HepG2 (cell line): ENCODE measurements around the gene ENO3. TPM values are rescaled to one million over a fixed set of nuclear protein-coding genes. Genes with fewer than 3 reads are reported as not detected.
A peak's percentile ranks its signal among the peaks of the same experiment; 100 is the strongest.

Experiments
- AFF4 ChIP-seq: sonication (generic); formaldehyde crosslinking; IDR thresholded peaks from 2 replicates; pipeline ENCODE4 v1.4.0; 2020; ENCODE audit warnings: missing genetic modification reagents
- AKAP8 ChIP-seq: sonication (generic); formaldehyde crosslinking; IDR thresholded peaks from 2 replicates; pipeline ENCODE4 v1.5.1; 2020; ENCODE audit warnings: mild to moderate bottlenecking, missing genetic modification reagents
- BCL6 ChIP-seq: IDR thresholded peaks from 2 replicates; pipeline ENCODE4 v1.6.1; 2016; ENCODE audit warnings: missing genetic modification reagents, missing compliant biosample characterization
- BRCA1 ChIP-seq: sonication (generic); formaldehyde crosslinking; IDR thresholded peaks from 2 replicates; pipeline ENCODE4 v1.4.0; 2020; ENCODE audit warnings: missing genetic modification reagents
- DZIP1 ChIP-seq: sonication (generic); formaldehyde crosslinking; IDR thresholded peaks from 2 replicates; pipeline ENCODE4 v1.5.0; 2020; ENCODE audit warnings: mild to moderate bottlenecking, missing genetic modification reagents
- FOXM1 ChIP-seq: sonication (generic); formaldehyde crosslinking; IDR thresholded peaks from 2 replicates; pipeline ENCODE4 v1.5.0; 2020; ENCODE audit warnings: missing genetic modification reagents
- GABPB1 ChIP-seq: IDR thresholded peaks from 2 replicates; pipeline ENCODE4 v1.6.1; 2016; ENCODE audit warnings: mild to moderate bottlenecking, missing genetic modification reagents, moderate library complexity, missing compliant biosample characterization
- HMGXB4 ChIP-seq, 2 experiments: sonication (generic) in 1 of 2; formaldehyde crosslinking in 1 of 2; IDR thresholded peaks; 2 replicates each; pipeline versions ENCODE4 v1.4.0 to v1.6.1; 2018 to 2020; ENCODE audit warnings: missing genetic modification reagents in 2 of 2, borderline replicate concordance in 1 of 2, low read depth in 1 of 2, mild to moderate bottlenecking in 1 of 2, missing biosample characterization in 1 of 2
- HNF4A ChIP-seq: sonication (generic); formaldehyde crosslinking; IDR thresholded peaks from 2 replicates; pipeline ENCODE4 v1.4.0; 2020; ENCODE audit warnings: missing genetic modification reagents
- NFIC ChIP-seq: IDR thresholded peaks from 2 replicates; pipeline ENCODE4 v1.6.1; 2012; ENCODE audit warnings: mild to moderate bottlenecking, low read length, inconsistent platforms
- PHF20 ChIP-seq: sonication (generic); formaldehyde crosslinking; IDR thresholded peaks from 2 replicates; pipeline ENCODE4 v1.5.0; 2020; ENCODE audit warnings: mild to moderate bottlenecking, missing genetic modification reagents
- STAT6 ChIP-seq: sonication (generic); formaldehyde crosslinking; IDR thresholded peaks from 2 replicates; pipeline ENCODE4 v1.4.0; 2020; ENCODE audit warnings: missing genetic modification reagents, mild to moderate bottlenecking, borderline replicate concordance
- ZBTB7A ChIP-seq: sonication (generic); formaldehyde crosslinking; IDR thresholded peaks from 2 replicates; pipeline ENCODE4 v1.8.0; 2022; ENCODE audit warnings: mild to moderate bottlenecking, missing genetic modification reagents
- ZNF101 ChIP-seq: sonication (generic); formaldehyde crosslinking; IDR thresholded peaks from 2 replicates; pipeline ENCODE4 v1.4.0; 2020; ENCODE audit warnings: mild to moderate bottlenecking, low read depth, missing genetic modification reagents, borderline replicate concordance
- ZNF253 ChIP-seq: sonication (generic); formaldehyde crosslinking; IDR thresholded peaks from 2 replicates; pipeline ENCODE4 v1.8.0; 2022; ENCODE audit warnings: mild to moderate bottlenecking, missing genetic modification reagents, borderline replicate concordance
- ZNF839 ChIP-seq: sonication (generic); formaldehyde crosslinking; IDR thresholded peaks from 2 replicates; pipeline ENCODE4 v1.4.0; 2020; ENCODE audit warnings: missing genetic modification reagents, mild to moderate bottlenecking, borderline replicate concordance
- ZSCAN21 ChIP-seq: sonication (generic); formaldehyde crosslinking; IDR thresholded peaks from 2 replicates; pipeline ENCODE4 v1.8.0; 2022; ENCODE audit warnings: mild to moderate bottlenecking, missing genetic modification reagents, moderate library complexity, borderline replicate concordance
- polyA plus RNA-seq, 8 experiments: library from polyadenylated mRNA; depleted of rRNA in 3 of 8; stranded (reverse) in 7 of 8; unstranded in 1 of 8; fragments of >200 nt; fragmentation: Illumina TruSeq in 4 of 8; extraction: Trizol in 4 of 8; gene quantifications; 2 replicates each; pipeline versions ENCODE4 v1.2.1 to v1.2.3, GENCODE V29; 2011 to 2016; ENCODE audit warnings: low read depth in 4 of 8, missing spikeins in 1 of 8, mixed read lengths in 1 of 8; ENCODE audit not compliant: insufficient read depth in 1 of 8
- total RNA-seq, 5 experiments: library from RNA; depleted of rRNA; stranded (reverse); fragments of >200 nt; fragmentation: Illumina TruSeq; extraction: Trizol; gene quantifications; 2 replicates each; pipeline ENCODE4 v1.2.3, GENCODE V29; 2016; ENCODE audit warnings: low read depth in 1 of 5

The ENO3 gene
- total and polyA plus RNA-seq, 2 of the 13 experiments (the other 11 are each of a cell fraction or from before 2014, with no cell fraction given), result 59.8 to 69.8 TPM

- TF ChIP-seq AFF4 (CRISPR knock-in tag) (no peak), HMGXB4 (CRISPR knock-in tag; IDR thresholded peaks at IDR 0.05; ENCODE audit: borderline replicate concordance in 1 of 2, low read depth in 1 of 2) (peak; percentile 57 to 70; a peak in 3 of 4 replicates), FOXM1 (CRISPR knock-in tag) (no peak), HNF4A (0 out of 2 replicates have a peak, but pooled peaks have one; percentile 11), AKAP8 (CRISPR knock-in tag) (0 out of 2 replicates have a peak, but pooled peaks have one; percentile 47), ZNF839 (CRISPR knock-in tag) (no peak), BRCA1 (CRISPR knock-in tag) (no peak), DZIP1 (0 out of 2 replicates have a peak, but pooled peaks have one; percentile 31), ZSCAN21 (CRISPR knock-in tag) (0 out of 2 replicates have a peak, but pooled peaks have one; percentile 28), ZNF253 (CRISPR knock-in tag) (no peak), STAT6 (no peak), BCL6 (CRISPR knock-in tag) (no peak), GABPB1 (CRISPR knock-in tag) (peak; percentile 44), ZNF101 (no peak), ZBTB7A (CRISPR knock-in tag) (0 out of 2 replicates have a peak, but pooled peaks have one; percentile 24), PHF20 (CRISPR knock-in tag) (no peak), NFIC (no peak)
These were observed 16.5 kb upstream of the ENO3 start (continued) for GRCh38 chr17:4934173-4934979.
